Measurements from ENCODE around the gene GRAMD4.
A peak's percentile ranks its signal among the peaks of the same experiment; 100 is the strongest.

Gene GRAMD4

GRCh38 chr22:46671824-46672432 lies 51.7 kb downstream of the GRAMD4 start:
- DNase-seq (ENCODE audit: low spot score) = no peak

GRCh38 chr22:46672731-46673130 lies 52.5 kb downstream of the GRAMD4 start:
- no peak for DNase-seq (ENCODE audit: low spot score)

- DNase-seq (ENCODE audit: low spot score) = no peak
Observed at GRCh38 chr22:46673205-46673604, 53.0 kb downstream of the GRAMD4 start.

- DNase-seq (ENCODE audit: low spot score) = no peak
Observed at GRCh38 chr22:46673662-46674236, 53.6 kb downstream of the GRAMD4 start.

GRCh38 chr22:46674367-46674781 lies 54.2 kb downstream of the GRAMD4 start:
- no peak for DNase-seq (ENCODE audit: low spot score)

- no peak for DNase-seq (ENCODE audit: low spot score)
Observed at GRCh38 chr22:46674906-46675305, 54.7 kb downstream of the GRAMD4 start.

GRCh38 chr22:46675479-46675878 lies 55.3 kb downstream of the GRAMD4 start:
- no peak for DNase-seq (ENCODE audit: low spot score)

- DNase-seq (ENCODE audit: low spot score) = no peak
Observed at GRCh38 chr22:46675938-46676337, 55.8 kb downstream of the GRAMD4 start.

GRCh38 chr22:46676479-46676878 lies 56.3 kb downstream of the GRAMD4 start:
- no peak for DNase-seq (ENCODE audit: low spot score)

GRCh38 chr22:46676881-46677280 lies 56.7 kb downstream of the GRAMD4 start:
- DNase-seq (ENCODE audit: low spot score) = no peak

GRCh38 chr22:46677323-46678002 lies 57.3 kb downstream of the GRAMD4 start:
- no peak for DNase-seq (ENCODE audit: low spot score)

- DNase-seq (ENCODE audit: low spot score) = no peak
Observed at GRCh38 chr22:46678003-46678657, 57.9 kb downstream of the GRAMD4 start.

GRCh38 chr22:46678785-46679700 lies 58.9 kb downstream of the GRAMD4 start:
- DNase-seq (ENCODE audit: low spot score) = peak; percentile 91

GRCh38 chr22:46679706-46680269 lies 59.6 kb downstream of the GRAMD4 start:
- DNase-seq (ENCODE audit: low spot score) = peak; percentile 80

GRCh38 chr22:46681010-46681409 lies 60.8 kb downstream of the GRAMD4 start:
- DNase-seq (ENCODE audit: low spot score) = no peak

- no peak for DNase-seq (ENCODE audit: low spot score)
Observed at GRCh38 chr22:46682011-46682731, 62.0 kb downstream of the GRAMD4 start.

GRCh38 chr22:46684706-46685105 lies 64.5 kb downstream of the GRAMD4 start:
- no peak for DNase-seq (ENCODE audit: low spot score)

- no peak for DNase-seq (ENCODE audit: low spot score)
Observed at GRCh38 chr22:46686221-46687047, 66.2 kb downstream of the GRAMD4 start.

GRCh38 chr22:46687048-46687444 lies 66.9 kb downstream of the GRAMD4 start:
- no peak for DNase-seq (ENCODE audit: low spot score)

- no peak for DNase-seq (ENCODE audit: low spot score)
Observed at GRCh38 chr22:46687460-46687859, 67.3 kb downstream of the GRAMD4 start.

Data from AG08396 (cell line).